Esophagus muscularis mucosa (tissue), 4 donors: Measurements from ENCODE around the gene CEP97.
A peak's percentile ranks its signal among the peaks of the same experiment; 100 is the strongest.

Experiments
- CTCF ChIP-seq, 3 experiments: fragments of 200-600 bp in 2 of 3; fragments of 450-650 bp in 1 of 3; sonication (generic) in 2 of 3; IDR thresholded peaks; one replicate each; pipeline ENCODE4 v1.5.1; 2017 to 2019; ENCODE audit warnings: antibody characterized with exemption in 3 of 3, mild to moderate bottlenecking in 2 of 3, moderate library complexity in 1 of 3
- EP300 ChIP-seq: sonication (generic); formaldehyde crosslinking; IDR thresholded peaks from one replicate; pipeline ENCODE4 v1.6.1; 2017; ENCODE audit warnings: antibody characterized with exemption
- POLR2AphosphoS5 ChIP-seq, 2 donors: sonication (generic); formaldehyde crosslinking; IDR thresholded peaks; one replicate each; pipeline ENCODE4 v1.6.1; 2017; ENCODE audit warnings: antibody characterized with exemption in 2 of 2

- no peak for TF ChIP-seq EP300
- peak; percentile 40 to 62 (median 60) for TF ChIP-seq CTCF (IDR thresholded peaks at IDR 0.05)
- TF ChIP-seq POLR2AphosphoS5 (IDR thresholded peaks at IDR 0.05) = peak; percentile 97 to 98
Observed at GRCh38 chr3:101676765-101677435, 47.5 kb upstream of the CEP97 start, which contains the start of gene ZBTB11.
